Left hindlimb (tissue), 1 donor: ENCODE data around the gene SHROOM2.

Experiments used
- DNase-seq: peaks from one replicate; pipeline ENCODE4 v3.0.0-alpha.2; 2018

Gene SHROOM2

GRCh38 chrX:9906919-9907318, 120.7 kb downstream of the SHROOM2 start:
- no peak for DNase-seq

GRCh38 chrX:9907645-9908387, 121.6 kb downstream of the SHROOM2 start:
- DNase-seq, result no peak

- DNase-seq, result no peak
These were observed 123.0 kb downstream of the SHROOM2 start for GRCh38 chrX:9909254-9909653.

- no peak for DNase-seq
These were observed 125.3 kb downstream of the SHROOM2 start for GRCh38 chrX:9911487-9911886.

- no peak for DNase-seq
These were observed 126.3 kb downstream of the SHROOM2 start for GRCh38 chrX:9912351-9913145.

GRCh38 chrX:9913146-9913433, 126.9 kb downstream of the SHROOM2 start:
- no peak for DNase-seq

- no peak for DNase-seq
These were observed 131.6 kb downstream of the SHROOM2 start for GRCh38 chrX:9917861-9918260.

GRCh38 chrX:9919632-9920172, 133.5 kb downstream of the SHROOM2 start:
- DNase-seq, result no peak

- no peak for DNase-seq
These were observed 135.2 kb downstream of the SHROOM2 start for GRCh38 chrX:9921407-9921806.

GRCh38 chrX:9923357-9923756, 137.1 kb downstream of the SHROOM2 start:
- no peak for DNase-seq

GRCh38 chrX:9926002-9926401, 139.8 kb downstream of the SHROOM2 start:
- no peak for DNase-seq

GRCh38 chrX:9927698-9928482, 141.7 kb downstream of the SHROOM2 start:
- DNase-seq, result no peak

GRCh38 chrX:9935436-9935835, 149.2 kb downstream of the SHROOM2 start:
- DNase-seq, result no peak

- no peak for DNase-seq
These were observed 151.5 kb downstream of the SHROOM2 start for GRCh38 chrX:9937761-9938160.

GRCh38 chrX:9938516-9938915, 152.3 kb downstream of the SHROOM2 start:
- no peak for DNase-seq

GRCh38 chrX:9940421-9940820, 154.2 kb downstream of the SHROOM2 start:
- no peak for DNase-seq

GRCh38 chrX:9942086-9942485, 155.9 kb downstream of the SHROOM2 start:
- no peak for DNase-seq

- no peak for DNase-seq
These were observed 157.2 kb downstream of the SHROOM2 start for GRCh38 chrX:9943420-9943819.

- DNase-seq, result no peak
These were observed 161.0 kb downstream of the SHROOM2 start for GRCh38 chrX:9947131-9947794.

GRCh38 chrX:9948406-9948805, 162.2 kb downstream of the SHROOM2 start:
- DNase-seq, result peak; percentile 31

- no peak for DNase-seq
These were observed 166.1 kb downstream of the SHROOM2 start for GRCh38 chrX:9952300-9952699.

- no peak for DNase-seq
These were observed 167.2 kb downstream of the SHROOM2 start for GRCh38 chrX:9953396-9953795.

- no peak for DNase-seq
These were observed 169.3 kb downstream of the SHROOM2 start for GRCh38 chrX:9955506-9955905.
